Epithelial cell of prostate (primary cell): ENCODE results near the gene SLC31A1.

ENCODE experiments used
- DNase-seq: peaks from one replicate; pipeline ENCODE4 v3.0.0-alpha.2; 2011; ENCODE audit warnings: low read depth, low spot score
- H3K27ac ChIP-seq: fragments of 450-650 bp; 2 replicates; pipeline ENCODE4 v1.5.1; 2017; ENCODE audit warnings: mild to moderate bottlenecking

The SLC31A1 gene

GRCh38 chr9:113221003-113221799, at the start of gene SLC31A1, which contains the start of gene FKBP15:
SLC31A1 (plus strand) TSS chr9:113221544; CDS start chr9:113256149, 34,605 bp downstream.
FKBP15 (minus strand) TSS chr9:113221277; CDS start chr9:113221243, 34 bp downstream.
- DNase-seq: peak; percentile 92
- H3K27ac ChIP-seq: peak within 1 kb of the TSS; percentile 72

GRCh38 chr9:113173341-113173740, 48.0 kb upstream of the SLC31A1 start:
- DNase-seq: no peak
- no peak overlapping the region for H3K27ac ChIP-seq

DNA sequence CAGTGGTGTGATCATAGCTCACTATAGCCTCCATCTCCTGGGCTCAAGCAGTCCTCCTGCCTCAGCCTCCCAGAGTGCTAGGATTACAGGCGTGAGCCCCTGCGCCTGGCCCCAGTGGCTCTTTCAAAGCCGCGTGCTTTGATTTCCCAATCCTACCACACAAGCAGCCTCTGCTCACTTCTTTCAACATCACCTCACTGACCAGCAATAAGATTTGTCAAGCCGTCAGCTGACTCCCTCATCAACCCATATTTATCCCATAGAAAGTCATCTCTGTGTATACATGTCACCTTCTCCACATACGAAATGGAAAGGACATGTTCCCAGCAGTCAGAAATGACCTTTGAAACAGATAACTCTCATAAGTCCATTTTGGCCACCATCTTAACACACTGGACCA, 44.5 kb upstream of the SLC31A1 start:
- DNase-seq: no peak
- H3K27ac ChIP-seq: no peak overlapping the region

DNA sequence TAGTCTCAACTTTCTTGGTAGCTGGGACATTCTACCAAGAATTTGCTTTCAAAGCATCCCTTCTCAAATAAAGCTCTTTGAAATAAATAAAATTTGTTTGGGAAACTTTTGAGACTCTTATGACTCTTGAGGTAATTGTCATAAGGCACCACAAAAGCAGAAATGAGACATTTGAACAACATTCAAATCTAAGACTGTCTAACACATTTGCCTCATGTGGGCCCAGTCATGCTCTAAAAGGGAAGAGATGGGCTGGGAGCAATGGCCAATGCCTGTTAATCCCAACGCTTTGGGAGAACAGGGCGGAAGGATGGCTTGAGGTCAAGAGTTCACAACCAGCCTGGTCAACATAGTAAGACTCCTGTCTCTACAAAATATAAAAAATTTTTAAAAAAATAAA, 44.1 kb upstream of the SLC31A1 start:
- H3K27ac ChIP-seq: no peak overlapping the region
- DNase-seq: no peak

DNA sequence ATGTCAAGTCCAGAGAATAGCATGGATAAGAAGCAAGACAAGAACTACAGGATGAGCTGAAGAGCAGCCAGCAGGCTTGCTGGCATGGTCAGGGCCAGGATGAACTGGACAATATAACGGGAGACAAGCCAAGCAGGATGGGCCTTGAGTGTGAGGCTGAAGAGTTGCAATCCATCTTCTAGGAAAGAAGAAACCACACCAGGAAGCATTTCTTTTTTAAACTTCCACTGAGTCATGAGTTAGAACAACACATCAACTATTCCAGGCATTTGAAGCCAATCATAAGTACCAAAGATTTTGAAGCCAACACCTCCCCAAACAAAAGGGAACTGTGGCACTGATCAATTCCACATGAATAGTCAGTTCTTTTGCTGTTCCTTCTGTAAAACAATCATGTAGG, 43.3 kb upstream of the SLC31A1 start:
- no peak for DNase-seq
- peak overlapping the region; percentile 29 for H3K27ac ChIP-seq

- DNase-seq: no peak
- H3K27ac ChIP-seq: no peak overlapping the region
Observed at GRCh38 chr9:113179839-113180238, 41.5 kb upstream of the SLC31A1 start.

- no peak overlapping the region for H3K27ac ChIP-seq
- DNase-seq: no peak
Observed at GRCh38 chr9:113181165-113181564, 40.2 kb upstream of the SLC31A1 start.

GRCh38 chr9:113183956-113184488, 37.3 kb upstream of the SLC31A1 start:
- H3K27ac ChIP-seq: peak overlapping the region; percentile 90
- no peak for DNase-seq

- peak; percentile 76 for DNase-seq
- H3K27ac ChIP-seq: peak overlapping the region; percentile 90
Observed at GRCh38 chr9:113184539-113184938, 36.8 kb upstream of the SLC31A1 start.

- peak overlapping the region; percentile 90 for H3K27ac ChIP-seq
- no peak for DNase-seq
Observed at GRCh38 chr9:113185271-113185670, 36.1 kb upstream of the SLC31A1 start.

DNA sequence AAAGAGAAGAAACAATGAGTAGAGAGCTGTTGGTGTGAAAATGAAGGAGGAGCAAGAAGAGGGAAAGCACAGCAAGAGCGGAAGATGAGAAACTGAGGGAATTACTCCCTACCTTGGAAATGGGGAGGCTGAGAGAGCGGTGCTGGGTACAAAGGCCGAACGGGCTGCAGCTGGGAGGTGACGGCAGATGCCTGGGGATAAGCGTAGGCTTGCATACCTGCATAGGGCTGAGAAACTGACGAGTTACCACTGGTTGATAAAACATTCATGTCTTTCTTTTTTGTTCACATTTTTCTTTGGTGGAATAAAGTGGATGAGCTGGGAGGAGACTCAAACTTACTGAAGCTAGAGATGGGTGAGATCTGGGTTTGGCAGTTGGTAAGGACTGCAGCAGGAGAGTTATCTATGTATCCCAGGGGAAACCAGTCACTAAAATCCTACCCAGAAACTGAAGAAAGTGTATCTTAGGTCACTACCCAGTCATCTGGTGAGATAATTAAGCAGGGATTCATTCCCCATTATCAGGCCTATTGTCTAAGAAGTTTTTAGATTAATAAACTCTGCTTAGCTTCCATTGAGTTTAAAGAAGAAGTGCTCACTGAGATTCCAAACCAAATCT, 35.1 kb upstream of the SLC31A1 start:
- H3K27ac ChIP-seq: peak overlapping the region; percentile 90
- no peak for DNase-seq

DNA sequence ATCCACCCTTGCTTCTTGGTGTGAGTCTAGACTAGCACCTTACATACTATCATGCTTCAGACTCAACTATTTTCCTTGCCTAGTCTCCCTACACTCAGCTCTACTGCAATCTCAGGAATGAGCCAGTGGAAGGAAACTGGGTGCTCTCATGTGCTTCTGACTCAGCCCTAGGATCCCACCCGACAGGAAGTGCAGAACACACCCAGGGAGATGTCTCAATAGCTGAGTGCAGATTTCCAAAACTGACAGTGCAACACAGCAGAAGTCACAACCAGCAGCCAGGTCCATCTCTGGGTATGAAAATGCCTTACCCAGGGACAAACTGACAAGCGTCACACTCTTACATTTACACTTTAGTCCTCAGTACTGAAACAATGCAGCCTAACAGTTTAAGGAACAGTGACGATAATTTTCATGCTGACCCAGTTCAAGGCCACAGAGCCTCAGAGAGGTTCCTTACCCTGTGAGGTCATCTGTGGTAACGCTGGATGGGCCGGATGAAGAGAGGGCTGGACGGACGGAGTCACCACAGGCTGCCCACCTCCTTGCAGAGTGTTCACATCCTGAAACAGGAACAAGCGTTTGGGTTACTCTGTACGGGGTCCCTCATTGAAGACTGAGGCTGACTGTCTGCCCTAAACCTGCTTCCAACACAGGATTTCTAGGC, 33.3 kb upstream of the SLC31A1 start:
- H3K27ac ChIP-seq: peak overlapping the region; percentile 90
- peak; percentile 87 for DNase-seq

DNA sequence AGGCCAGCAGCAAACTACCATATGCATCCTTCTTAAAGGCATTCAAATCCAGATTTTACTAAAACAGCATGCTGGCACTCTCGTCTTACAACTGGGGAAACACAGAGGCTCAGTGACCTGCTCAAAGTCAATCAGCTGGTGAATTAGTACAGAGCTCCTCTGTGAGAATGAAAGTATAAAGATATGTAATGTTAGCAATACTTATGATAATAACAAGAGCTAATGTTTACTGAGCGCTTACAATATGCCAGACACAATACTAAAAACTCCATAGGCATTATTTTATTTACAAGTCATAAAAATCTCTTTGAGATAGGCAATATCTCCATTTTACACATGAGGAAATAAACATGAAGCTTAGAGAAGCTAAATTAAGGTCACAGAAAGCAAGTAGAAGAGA, 28.9 kb upstream of the SLC31A1 start:
- no peak overlapping the region for H3K27ac ChIP-seq
- DNase-seq: no peak

DNA sequence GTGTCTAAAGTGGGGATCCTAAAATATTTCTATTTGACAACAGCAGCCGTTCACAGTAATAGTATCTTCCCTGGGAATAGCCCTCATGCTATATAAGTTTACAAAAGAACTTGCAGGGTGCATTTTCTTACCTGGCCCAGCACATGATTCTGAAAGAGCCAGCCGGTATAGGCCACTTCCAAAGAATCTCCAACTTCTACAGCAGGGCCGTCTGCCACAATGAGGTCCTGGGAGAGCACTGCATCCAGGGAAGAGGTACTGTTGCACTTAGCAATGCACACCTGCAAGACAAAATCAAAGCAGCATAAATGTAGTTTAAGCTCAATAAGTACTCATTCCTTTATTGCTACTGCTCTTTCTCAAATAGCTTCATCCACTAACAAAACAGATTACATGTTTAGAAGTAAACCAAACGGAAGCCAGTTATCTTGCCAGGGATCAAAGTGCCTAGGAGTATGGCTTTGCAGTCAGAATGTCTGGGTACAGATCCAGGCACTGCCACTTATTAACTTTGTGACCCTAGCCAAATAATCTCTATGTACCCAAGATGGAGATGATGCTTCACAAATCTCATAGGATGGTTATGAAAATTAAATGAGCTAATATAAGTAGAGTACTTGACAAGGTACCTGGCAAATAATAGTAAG, 21.5 kb upstream of the SLC31A1 start:
- DNase-seq: no peak
- H3K27ac ChIP-seq: no peak overlapping the region

DNA sequence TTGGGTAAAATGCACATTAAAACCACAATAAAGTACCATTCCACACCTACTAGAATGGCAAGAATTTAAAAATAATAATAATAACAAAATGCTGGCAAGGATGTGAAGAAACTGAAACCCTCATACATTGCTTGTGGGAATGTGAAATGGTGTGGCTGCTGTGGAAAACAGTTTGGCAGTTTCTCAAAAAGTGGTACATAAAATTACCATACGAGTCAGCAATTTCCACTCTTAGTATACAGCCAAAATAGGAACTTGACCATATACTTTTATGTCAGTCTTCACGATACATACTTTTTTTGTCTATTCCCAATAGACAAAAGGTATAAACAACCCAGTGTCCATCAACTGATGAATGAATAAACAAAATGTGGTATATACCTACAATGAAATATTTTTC, 15.9 kb upstream of the SLC31A1 start:
- DNase-seq: no peak

DNA sequence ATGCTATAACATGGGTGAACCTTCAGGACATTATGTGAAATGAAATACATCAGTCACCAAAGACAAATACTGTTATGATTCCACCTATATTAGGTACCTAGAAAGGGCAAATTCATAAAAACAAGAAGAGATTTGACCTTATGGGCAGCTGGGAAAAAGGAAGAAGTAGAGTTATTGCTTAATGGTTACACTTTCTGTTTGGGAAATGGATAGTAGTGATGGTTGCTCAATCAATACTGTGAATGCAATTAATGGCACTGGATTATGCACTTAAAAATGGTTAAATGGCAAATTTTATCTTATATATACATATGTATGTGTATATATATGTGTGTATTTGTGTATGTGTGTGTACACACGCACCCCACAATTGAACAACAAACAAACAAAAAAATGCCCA, 15.5 kb upstream of the SLC31A1 start:
- DNase-seq: no peak
- H3K27ac ChIP-seq: no peak overlapping the region

More for the DNA sequence above, 15.9 kb upstream of the SLC31A1 start:
- no peak overlapping the region for H3K27ac ChIP-seq

- DNase-seq: no peak
- no peak overlapping the region for H3K27ac ChIP-seq
Observed at GRCh38 chr9:113210815-113211214, 10.5 kb upstream of the SLC31A1 start.

DNA sequence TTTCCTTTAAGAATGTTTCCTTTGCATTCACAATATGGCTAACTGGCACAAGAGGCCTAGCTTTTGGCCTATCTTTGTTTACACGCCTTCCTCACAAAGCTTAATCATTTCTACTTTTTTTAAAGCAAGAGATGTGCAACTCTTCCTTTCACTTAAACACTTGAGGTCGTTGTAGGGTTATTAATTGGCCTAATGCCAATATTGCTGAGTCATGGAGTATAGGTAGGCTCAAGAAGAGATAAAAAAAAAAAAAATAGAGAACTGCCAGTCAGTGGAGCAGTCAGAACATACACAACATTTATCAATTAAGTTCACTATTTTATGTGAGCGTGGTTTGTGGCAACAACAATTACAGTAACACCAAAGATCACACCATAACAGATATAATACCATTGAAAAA, 6.2 kb upstream of the SLC31A1 start:
- H3K27ac ChIP-seq: no peak overlapping the region
- peak; percentile 53 for DNase-seq

DNA sequence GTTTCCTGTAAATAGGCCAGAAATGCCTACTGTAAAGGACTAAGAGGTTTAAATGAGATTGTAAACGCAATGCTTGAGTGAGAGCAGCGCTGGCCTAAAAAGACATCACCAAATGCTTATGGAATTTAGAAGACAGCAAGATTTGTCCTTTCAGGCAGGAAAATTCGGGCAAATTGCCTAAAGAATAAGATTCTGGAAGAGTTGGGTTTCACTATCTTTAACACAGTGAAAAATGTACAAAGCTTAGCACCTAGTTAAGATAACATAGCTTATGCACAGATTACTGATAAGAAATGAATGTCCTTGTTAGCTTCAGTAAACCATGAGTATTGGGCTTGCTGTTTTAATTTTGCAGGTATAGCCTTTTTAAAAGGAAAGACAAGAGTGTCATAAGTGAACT, 4.9 kb upstream of the SLC31A1 start:
- H3K27ac ChIP-seq: no peak overlapping the region
- no peak for DNase-seq

DNA sequence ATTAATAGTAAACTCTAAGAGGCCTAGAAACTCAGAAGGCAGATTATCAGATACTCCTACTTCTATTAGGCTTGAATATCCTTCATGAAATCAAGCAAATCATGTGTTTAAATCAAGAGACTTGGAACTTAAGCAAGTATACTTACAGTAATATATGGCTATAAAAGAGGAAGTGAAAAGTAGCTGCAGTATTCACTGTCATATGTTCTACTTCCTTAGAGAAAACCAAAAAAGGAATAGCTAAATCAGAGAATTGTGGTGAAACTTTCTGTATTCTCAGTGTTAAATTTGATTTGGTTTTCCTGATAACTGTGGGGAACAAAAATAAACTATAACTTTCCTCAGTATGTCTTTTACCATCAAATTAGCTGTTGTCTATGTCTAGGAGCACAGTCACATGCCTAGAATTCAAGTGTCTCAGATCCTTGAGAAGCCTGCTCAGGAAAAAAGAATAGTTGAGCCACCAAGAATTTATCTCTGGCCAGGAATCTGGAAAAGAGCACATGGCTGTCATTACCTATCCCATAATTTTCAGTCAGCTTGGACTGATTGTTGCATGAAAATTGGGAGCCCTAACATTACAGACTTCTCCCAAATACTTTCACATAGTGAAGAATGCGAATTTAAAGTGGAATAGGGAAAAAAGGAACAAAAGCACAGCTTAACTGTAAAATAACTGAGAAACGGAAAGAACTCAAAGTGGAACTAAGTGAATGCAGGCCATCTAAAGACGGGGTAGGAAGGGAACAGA, 2.0 kb upstream of the SLC31A1 start:
- no peak overlapping the region for H3K27ac ChIP-seq
- no peak for DNase-seq
